ENCODE data around the gene IL31. TPM values are rescaled to one million over a fixed set of nuclear protein-coding genes. Genes with fewer than 3 reads are reported as not detected.
A peak's percentile ranks its signal among the peaks of the same experiment; 100 is the strongest.

Gene IL31
- total and polyA plus RNA-seq, 3 experiments from 2014 or later, result 4.1 to 5.1 TPM; not detected in 1

- Mint-ChIP-seq H3K36me3 (peaks cover 0 to 76% (median 16%) of the 10 kb centered on the region in 3 donors), H3K4me1 (peaks cover 6 to 22% (median 8%) of the 10 kb centered on the region in 3 donors), H3K4me3 (no peak overlapping the region), H3K27ac (no peak overlapping the region), H3K9me3 (no peaks in the 10 kb centered on the region), H3K27me3 (no peaks in the 10 kb centered on the region)
- H3K4me3 ChIP-seq (ENCODE audit: low read length), result no peak overlapping the region
- DNase-seq, result no peak
- H3K36me3 ChIP-seq (ENCODE audit: insufficient read depth, low read length), result peaks cover 36% of the 10 kb centered on the region
- no peaks in the 10 kb centered on the region for H3K27me3 ChIP-seq (ENCODE audit: insufficient read depth, low read length, poor library complexity, severe bottlenecking)
- H3K9me3 ChIP-seq (ENCODE audit: low read length), result no peaks in the 10 kb centered on the region
- POLR2A ChIA-PET, result no interaction called here
- CTCF ChIA-PET, result interaction anchor here (1.5 kb wide), 1 partner anchor 75 kb away, joined by 4 read pairs; no protein-coding TSS in a partner anchor
- H3K4me1 ChIP-seq (ENCODE audit: insufficient read depth, low read length), result no peaks in the 10 kb centered on the region
- H3K27ac ChIP-seq (ENCODE audit: low read depth, low read length), result no peak overlapping the region
Measured at GRCh38 chr12:122129131-122129530, 44.9 kb downstream of the IL31 start.

- peaks cover 3% of the 10 kb centered on the region for H3K4me1 ChIP-seq (ENCODE audit: insufficient read depth, low read length)
- peaks cover 8 to 26% (median 9%) of the 10 kb centered on the region in 3 donors for H3K4me1 Mint-ChIP-seq
- H3K9me3 Mint-ChIP-seq, result no peaks in the 10 kb centered on the region
- peak in 1 of 5 donors; percentile 24 for DNase-seq
- H3K9me3 ChIP-seq (ENCODE audit: low read length), result no peaks in the 10 kb centered on the region
- H3K36me3 ChIP-seq (ENCODE audit: insufficient read depth, low read length), result peaks cover 36% of the 10 kb centered on the region
- CTCF ChIA-PET, result interaction anchor here (1.5 kb wide), 1 partner anchor 74 kb away, joined by 4 read pairs; no protein-coding TSS in a partner anchor
- H3K4me3 Mint-ChIP-seq, result no peak overlapping the region
- H3K27me3 Mint-ChIP-seq, result no peaks in the 10 kb centered on the region
- H3K27ac Mint-ChIP-seq, result no peak overlapping the region
- H3K27ac ChIP-seq (ENCODE audit: low read depth, low read length), result no peak overlapping the region
- POLR2A ChIA-PET, result no interaction called here
- H3K4me3 ChIP-seq (ENCODE audit: low read length), result no peak overlapping the region
- peaks cover 0 to 70% (median 14%) of the 10 kb centered on the region in 3 donors for H3K36me3 Mint-ChIP-seq
- no peaks in the 10 kb centered on the region for H3K27me3 ChIP-seq (ENCODE audit: insufficient read depth, low read length, poor library complexity, severe bottlenecking)
Measured at GRCh38 chr12:122128481-122128880, 45.5 kb downstream of the IL31 start.

GRCh38 chr12:122127839-122128238, 46.2 kb downstream of the IL31 start:
- peak overlapping the region in 1 of 8 donors; percentile 64 for H3K27ac Mint-ChIP-seq
- Histone ChIP-seq H3K36me3 (ENCODE audit: insufficient read depth, low read length) (peaks cover 36% of the 10 kb centered on the region), H3K4me1 (ENCODE audit: insufficient read depth, low read length) (peaks cover 10% of the 10 kb centered on the region), H3K27ac (ENCODE audit: low read depth, low read length) (no peak overlapping the region), H3K4me3 (ENCODE audit: low read length) (no peak overlapping the region), H3K27me3 (ENCODE audit: insufficient read depth, low read length, poor library complexity, severe bottlenecking) (no peaks in the 10 kb centered on the region), H3K9me3 (ENCODE audit: low read length) (no peaks in the 10 kb centered on the region)
- no peak overlapping the region for H3K4me3 Mint-ChIP-seq
- no peaks in the 10 kb centered on the region for H3K27me3 Mint-ChIP-seq
- H3K36me3 Mint-ChIP-seq, result peaks cover 0 to 63% (median 14%) of the 10 kb centered on the region in 3 donors
- no peaks in the 10 kb centered on the region for H3K9me3 Mint-ChIP-seq
- ChIA-PET POLR2A (no interaction called here), CTCF (interaction anchor here (1.5 kb wide), 1 partner anchor 73 kb away, joined by 4 read pairs; no protein-coding TSS in a partner anchor)
- peaks cover 14 to 32% (median 15%) of the 10 kb centered on the region in 3 donors for H3K4me1 Mint-ChIP-seq
- DNase-seq, result peak in 1 of 5 donors; percentile 37

- Mint-ChIP-seq H3K4me3 (no peak overlapping the region), H3K27me3 (no peaks in the 10 kb centered on the region), H3K27ac (peak overlapping the region in 1 of 8 donors; percentile 22), H3K4me1 (peaks cover 16 to 34% (median 18%) of the 10 kb centered on the region in 3 donors), H3K9me3 (no peaks in the 10 kb centered on the region), H3K36me3 (peaks cover 0 to 55% (median 14%) of the 10 kb centered on the region in 3 donors)
- Histone ChIP-seq H3K9me3 (ENCODE audit: low read length) (no peaks in the 10 kb centered on the region), H3K27ac (ENCODE audit: low read depth, low read length) (no peak overlapping the region), H3K4me3 (ENCODE audit: low read length) (no peak overlapping the region), H3K36me3 (ENCODE audit: insufficient read depth, low read length) (peaks cover 36% of the 10 kb centered on the region), H3K4me1 (ENCODE audit: insufficient read depth, low read length) (peaks cover 11% of the 10 kb centered on the region), H3K27me3 (ENCODE audit: insufficient read depth, low read length, poor library complexity, severe bottlenecking) (no peaks in the 10 kb centered on the region)
- peak in 1 of 5 donors; percentile 26 for DNase-seq
- CTCF ChIA-PET, result interaction anchor here (1.3 to 5.8 kb wide), 2 partner anchors 58 to 72 kb away, joined by 4 to 94 read pairs; no protein-coding TSS in a partner anchor
- POLR2A ChIA-PET, result no interaction called here
Measured at GRCh38 chr12:122126713-122127597, 47.1 kb downstream of the IL31 start.

GRCh38 chr12:122126342-122126635, 47.7 kb downstream of the IL31 start:
- Mint-ChIP-seq H3K27ac (no peak overlapping the region), H3K9me3 (no peaks in the 10 kb centered on the region), H3K4me1 (peaks cover 20 to 40% (median 22%) of the 10 kb centered on the region in 3 donors), H3K4me3 (no peak overlapping the region), H3K27me3 (no peaks in the 10 kb centered on the region), H3K36me3 (peaks cover 0 to 50% (median 14%) of the 10 kb centered on the region in 3 donors)
- ChIA-PET POLR2A (no interaction called here), CTCF (interaction anchor here (1.2 to 5.8 kb wide), 3 partner anchors 58 to 75 kb away, joined by 3 to 94 read pairs (median 4); no protein-coding TSS in a partner anchor)
- no peaks in the 10 kb centered on the region for H3K27me3 ChIP-seq (ENCODE audit: insufficient read depth, low read length, poor library complexity, severe bottlenecking)
- no peak overlapping the region for H3K4me3 ChIP-seq (ENCODE audit: low read length)
- H3K9me3 ChIP-seq (ENCODE audit: low read length), result no peaks in the 10 kb centered on the region
- peaks cover 11% of the 10 kb centered on the region for H3K4me1 ChIP-seq (ENCODE audit: insufficient read depth, low read length)
- H3K36me3 ChIP-seq (ENCODE audit: insufficient read depth, low read length), result peaks cover 36% of the 10 kb centered on the region
- peak in 1 of 5 donors; percentile 8 for DNase-seq
- no peak overlapping the region for H3K27ac ChIP-seq (ENCODE audit: low read depth, low read length)

- Mint-ChIP-seq H3K27ac (peak overlapping the region in 1 of 8 donors; percentile 69), H3K9me3 (no peaks in the 10 kb centered on the region), H3K4me1 (peaks cover 20 to 37% (median 22%) of the 10 kb centered on the region in 3 donors), H3K27me3 (no peaks in the 10 kb centered on the region), H3K4me3 (no peak overlapping the region), H3K36me3 (peaks cover 0 to 45% (median 10%) of the 10 kb centered on the region in 3 donors)
- ChIA-PET CTCF (interaction anchor here (1.2 to 5.8 kb wide), 3 partner anchors 57 to 75 kb away, joined by 3 to 94 read pairs (median 4); no protein-coding TSS in a partner anchor), POLR2A (no interaction called here)
- Histone ChIP-seq H3K9me3 (ENCODE audit: low read length) (no peaks in the 10 kb centered on the region), H3K4me1 (ENCODE audit: insufficient read depth, low read length) (peaks cover 11% of the 10 kb centered on the region), H3K4me3 (ENCODE audit: low read length) (no peak overlapping the region), H3K27me3 (ENCODE audit: insufficient read depth, low read length, poor library complexity, severe bottlenecking) (no peaks in the 10 kb centered on the region), H3K36me3 (ENCODE audit: insufficient read depth, low read length) (peaks cover 31% of the 10 kb centered on the region), H3K27ac (ENCODE audit: low read depth, low read length) (no peak overlapping the region)
- peak in 1 of 5 donors; percentile 29 for DNase-seq
Measured at GRCh38 chr12:122125452-122126341, 48.3 kb downstream of the IL31 start.

GRCh38 chr12:122124370-122124769, 49.7 kb downstream of the IL31 start:
- peaks cover 21% of the 10 kb centered on the region for H3K36me3 ChIP-seq (ENCODE audit: insufficient read depth, low read length)
- no peaks in the 10 kb centered on the region for H3K27me3 Mint-ChIP-seq
- H3K4me3 Mint-ChIP-seq, result no peak overlapping the region
- H3K4me1 Mint-ChIP-seq, result peaks cover 22 to 44% (median 23%) of the 10 kb centered on the region in 3 donors
- DNase-seq, result peak in 1 of 5 donors; percentile 39
- ChIA-PET POLR2A (no interaction called here), CTCF (interaction anchor here (0.9 to 5.8 kb wide), 10 partner anchors 17 to 74 kb away, joined by 3 to 94 read pairs (median 10); partner anchors contain the start of gene MLXIP)
- peaks cover 11% of the 10 kb centered on the region for H3K4me1 ChIP-seq (ENCODE audit: insufficient read depth, low read length)
- no peaks in the 10 kb centered on the region for H3K9me3 ChIP-seq (ENCODE audit: low read length)
- no peak overlapping the region for H3K27ac Mint-ChIP-seq
- H3K27me3 ChIP-seq (ENCODE audit: insufficient read depth, low read length, poor library complexity, severe bottlenecking), result no peaks in the 10 kb centered on the region
- no peaks in the 10 kb centered on the region for H3K9me3 Mint-ChIP-seq
- no peak overlapping the region for H3K27ac ChIP-seq (ENCODE audit: low read depth, low read length)
- peaks cover 0 to 31% (median 4%) of the 10 kb centered on the region in 3 donors for H3K36me3 Mint-ChIP-seq
- no peak overlapping the region for H3K4me3 ChIP-seq (ENCODE audit: low read length)

All from CD8-positive, alpha-beta memory T cell (primary cell).